GM10847 (cell line): ENCODE data around the gene DOCK3.

Experiments used
- POLR2A ChIP-seq: IDR thresholded peaks from 2 replicates; pipeline ENCODE4 v1.6.1; 2011; ENCODE audit not compliant: insufficient read length; ENCODE audit errors: extremely low read depth

DOCK3 gene

DNA sequence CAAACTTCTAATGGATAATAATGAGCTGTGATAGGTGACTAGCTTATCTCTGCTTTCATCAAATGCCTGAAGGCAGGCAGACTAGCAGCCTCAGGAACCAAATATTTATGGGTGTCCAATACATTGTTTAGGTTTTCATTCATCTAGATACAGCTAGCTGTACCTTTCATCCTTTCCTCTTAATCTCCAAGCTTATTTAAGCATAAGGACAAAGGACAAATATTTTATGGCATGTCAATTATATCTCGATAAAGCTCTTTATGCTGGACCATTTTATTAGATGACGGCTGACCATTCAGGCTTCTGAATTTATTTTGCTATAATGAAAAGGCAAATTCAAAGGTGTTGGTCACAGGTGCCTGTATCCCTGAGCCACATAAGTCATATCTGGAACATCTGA, 733.3 kb downstream of the DOCK3 start:
- no peak for TF ChIP-seq POLR2A

DNA sequence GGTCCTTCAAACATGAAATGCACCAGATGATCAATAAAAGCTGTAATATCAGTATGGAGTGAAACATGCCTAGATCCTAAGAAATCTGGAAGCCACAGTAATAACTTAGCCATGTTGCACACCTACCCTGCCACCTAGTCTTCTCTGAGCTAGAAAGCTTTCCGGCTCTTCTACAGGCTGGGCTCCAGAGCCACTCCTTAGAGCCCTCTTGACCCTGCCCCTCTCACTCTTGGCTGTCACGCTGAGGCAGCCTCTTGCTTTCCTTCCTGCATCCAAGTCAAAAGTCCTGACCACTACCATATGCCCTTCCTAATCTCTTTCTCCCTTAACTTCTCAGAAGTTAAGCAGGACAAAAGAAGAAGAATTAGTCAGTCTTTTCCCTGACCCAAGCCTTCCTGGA, 734.1 kb downstream of the DOCK3 start:
- no peak for TF ChIP-seq POLR2A

GRCh38 chr3:51422211-51422610, 747.5 kb downstream of the DOCK3 start:
- no peak for TF ChIP-seq POLR2A

DNA sequence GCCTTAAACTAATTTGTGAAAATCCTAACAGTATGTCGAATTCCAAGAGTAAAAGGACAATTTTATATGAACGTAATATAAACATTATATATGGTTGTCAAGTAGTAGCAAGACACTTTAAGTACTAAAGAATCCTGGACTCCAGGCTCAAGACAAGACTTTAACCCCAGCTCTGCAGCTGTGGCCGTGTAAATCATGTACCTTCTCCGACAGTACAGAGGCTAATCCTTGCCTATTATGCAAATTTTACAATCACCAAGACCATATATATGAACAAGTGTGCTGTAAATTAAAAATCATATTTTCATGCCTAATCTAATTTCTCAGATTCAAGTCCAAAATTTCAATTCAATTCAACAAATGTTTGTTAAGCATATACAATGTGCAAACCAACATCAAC, 752.2 kb downstream of the DOCK3 start:
- no peak for TF ChIP-seq POLR2A

- no peak for TF ChIP-seq POLR2A
These were observed 754.4 kb downstream of the DOCK3 start for GRCh38 chr3:51429138-51429537.
